Measurements from ENCODE around the gene OSBP2.

OSBP2 gene

GRCh38 chr22:30883586-30884145 is 189.0 kb downstream of the OSBP2 start:
- Histone ChIP-seq H4K20me1 (ENCODE audit: insufficient read depth, low read length, poor library complexity, severe bottlenecking) (no peaks in the 10 kb centered on the region), H3F3A (ENCODE audit: low read depth) (no peaks in the 10 kb centered on the region), H3K4me1 (ENCODE audit: insufficient read depth, low read length, poor library complexity, severe bottlenecking) (no peaks in the 10 kb centered on the region), H3K79me2 (ENCODE audit: insufficient read depth, low read length) (no peaks in the 10 kb centered on the region), H3K36me3 (ENCODE audit: insufficient read depth, low read length) (no peaks in the 10 kb centered on the region), H3K4me2 (ENCODE audit: low read depth, low read length, poor library complexity, severe bottlenecking) (no peak overlapping the region), H2AFZ (ENCODE audit: low read length) (no peak overlapping the region), H3K27me3 (ENCODE audit: insufficient read depth, low read length, poor library complexity, severe bottlenecking) (no peaks in the 10 kb centered on the region), H3K4me3 (ENCODE audit: low read length, poor library complexity, severe bottlenecking) (no peak overlapping the region), H3K9me3 (ENCODE audit: insufficient read depth, low read depth, low read length) (no peaks in the 10 kb centered on the region), H3K9ac (ENCODE audit: low read depth, low read length, poor library complexity, severe bottlenecking) (no peak overlapping the region), H3K9me2 (replicated peaks; ENCODE audit: low read depth, low read length) (no peaks in the 10 kb centered on the region)
- no peak for TF ChIP-seq CTCF (conservative IDR thresholded peaks at IDR 0.05; ENCODE audit: low read length)
- no peak for TF ChIP-seq EZH2phosphoT487 (IDR thresholded peaks at IDR 0.05; ENCODE audit: borderline replicate concordance)

GRCh38 chr22:30884211-30885000 is 189.7 kb downstream of the OSBP2 start:
- Histone ChIP-seq H3K9me2 (replicated peaks; ENCODE audit: low read depth, low read length) (no peaks in the 10 kb centered on the region), H4K20me1 (ENCODE audit: insufficient read depth, low read length, poor library complexity, severe bottlenecking) (no peaks in the 10 kb centered on the region), H3K9me3 (ENCODE audit: insufficient read depth, low read depth, low read length) (no peaks in the 10 kb centered on the region), H3K4me1 (ENCODE audit: insufficient read depth, low read length, poor library complexity, severe bottlenecking) (no peaks in the 10 kb centered on the region), H3K9ac (ENCODE audit: low read depth, low read length, poor library complexity, severe bottlenecking) (no peak overlapping the region), H2AFZ (ENCODE audit: low read length) (no peak overlapping the region), H3K27me3 (ENCODE audit: insufficient read depth, low read length, poor library complexity, severe bottlenecking) (no peaks in the 10 kb centered on the region), H3K4me3 (ENCODE audit: low read length, poor library complexity, severe bottlenecking) (no peak overlapping the region), H3K79me2 (ENCODE audit: insufficient read depth, low read length) (no peaks in the 10 kb centered on the region), H3K36me3 (ENCODE audit: insufficient read depth, low read length) (no peaks in the 10 kb centered on the region), H3F3A (ENCODE audit: low read depth) (no peaks in the 10 kb centered on the region), H3K4me2 (ENCODE audit: low read depth, low read length, poor library complexity, severe bottlenecking) (no peak overlapping the region)
- TF ChIP-seq EZH2phosphoT487 (IDR thresholded peaks at IDR 0.05; ENCODE audit: borderline replicate concordance) (no peak), CTCF (conservative IDR thresholded peaks at IDR 0.05; ENCODE audit: low read length) (no peak)

GRCh38 chr22:30885001-30885366 is 190.3 kb downstream of the OSBP2 start:
- H3K27me3 ChIP-seq (ENCODE audit: insufficient read depth, low read length, poor library complexity, severe bottlenecking), result no peaks in the 10 kb centered on the region
- H3K9ac ChIP-seq (ENCODE audit: low read depth, low read length, poor library complexity, severe bottlenecking), result no peak overlapping the region
- H3K9me3 ChIP-seq (ENCODE audit: insufficient read depth, low read depth, low read length), result no peaks in the 10 kb centered on the region
- no peaks in the 10 kb centered on the region for H3K9me2 ChIP-seq (replicated peaks; ENCODE audit: low read depth, low read length)
- no peak for TF ChIP-seq EZH2phosphoT487 (IDR thresholded peaks at IDR 0.05; ENCODE audit: borderline replicate concordance)
- TF ChIP-seq CTCF (conservative IDR thresholded peaks at IDR 0.05; ENCODE audit: low read length), result no peak
- H3K4me2 ChIP-seq (ENCODE audit: low read depth, low read length, poor library complexity, severe bottlenecking), result no peak overlapping the region
- no peaks in the 10 kb centered on the region for H3K79me2 ChIP-seq (ENCODE audit: insufficient read depth, low read length)
- no peaks in the 10 kb centered on the region for H4K20me1 ChIP-seq (ENCODE audit: insufficient read depth, low read length, poor library complexity, severe bottlenecking)
- no peaks in the 10 kb centered on the region for H3K36me3 ChIP-seq (ENCODE audit: insufficient read depth, low read length)
- no peaks in the 10 kb centered on the region for H3F3A ChIP-seq (ENCODE audit: low read depth)
- H2AFZ ChIP-seq (ENCODE audit: low read length), result no peak overlapping the region
- H3K4me3 ChIP-seq (ENCODE audit: low read length, poor library complexity, severe bottlenecking), result no peak overlapping the region
- no peaks in the 10 kb centered on the region for H3K4me1 ChIP-seq (ENCODE audit: insufficient read depth, low read length, poor library complexity, severe bottlenecking)

Data from Loucy (cell line).